Stimulated activated CD8-positive, alpha-beta memory T cell treated with anti-CD3 and anti-CD28 coated beads, Interleukin-7, amount 100 ng/mL, for 24 hours (primary cell): Measurements from ENCODE around the gene METTL22.

Experiments used
- DNase-seq: peaks from one replicate; pipeline ENCODE4 v3.0.0-alpha.2; 2020; ENCODE audit warnings: low read depth

The METTL22 gene

DNA sequence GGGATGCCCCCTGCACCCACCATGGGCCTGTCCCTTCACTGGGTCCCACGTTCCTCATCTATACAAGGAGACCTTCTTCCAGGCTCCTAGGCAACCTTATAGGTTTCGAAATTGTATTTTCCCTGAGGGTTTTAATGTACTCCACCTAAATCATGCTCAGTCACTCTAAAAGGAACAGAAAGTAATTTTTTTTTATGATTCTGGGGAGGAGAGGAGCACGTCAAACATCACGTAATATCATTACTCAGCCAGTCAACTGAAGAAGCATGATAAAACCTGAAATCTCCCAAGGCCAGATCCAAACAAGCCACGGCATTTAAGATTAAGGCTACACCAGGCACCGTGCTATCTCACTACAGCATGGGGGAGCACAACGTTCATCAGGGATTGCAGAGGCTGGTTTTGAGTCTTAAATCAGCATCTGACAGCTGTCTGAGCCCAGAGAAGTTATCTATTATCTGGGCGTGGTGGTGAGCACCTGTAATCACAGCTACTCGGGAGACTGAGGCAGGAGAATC lies 27.3 kb upstream of the METTL22 start:
- DNase-seq = no peak

- no peak for DNase-seq
Measured at GRCh38 chr16:8595783-8596182, 25.7 kb upstream of the METTL22 start.

GRCh38 chr16:8596581-8596980 lies 24.9 kb upstream of the METTL22 start:
- DNase-seq = no peak

DNA sequence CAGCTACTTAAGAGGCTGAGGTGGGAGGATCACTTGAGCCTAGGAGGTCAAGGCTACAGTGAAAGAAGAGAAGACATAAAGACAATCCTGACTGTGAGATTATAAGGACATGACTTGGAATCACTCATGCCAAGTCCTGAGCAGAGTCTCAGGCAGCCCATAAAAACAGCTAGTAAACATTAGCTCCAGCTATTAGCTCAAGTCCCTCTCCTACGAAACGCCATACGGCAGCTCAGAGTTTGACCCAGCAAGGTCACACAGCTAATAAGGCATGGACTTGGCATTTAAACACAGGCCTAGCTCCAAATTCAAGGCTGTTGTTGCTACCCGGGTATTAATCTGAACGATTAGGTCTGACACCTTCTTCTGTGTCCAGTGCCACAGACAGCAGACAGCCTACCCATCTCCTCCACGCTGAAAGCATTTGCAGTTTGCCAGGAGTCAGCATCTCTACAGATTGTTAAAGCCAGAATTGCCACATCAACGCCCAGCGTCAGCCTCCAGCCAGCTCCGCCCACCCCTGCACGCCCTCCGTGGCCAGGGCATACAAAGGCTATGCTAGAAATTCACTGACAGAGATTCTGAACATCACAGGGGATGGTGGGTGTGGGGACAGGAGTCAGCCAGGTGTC lies 21.2 kb upstream of the METTL22 start:
- DNase-seq = no peak

GRCh38 chr16:8605554-8605953 lies 15.9 kb upstream of the METTL22 start:
- DNase-seq = no peak

GRCh38 chr16:8607214-8607613 lies 14.3 kb upstream of the METTL22 start:
- DNase-seq = no peak

GRCh38 chr16:8611122-8611521 lies 10.4 kb upstream of the METTL22 start:
- no peak for DNase-seq

DNA sequence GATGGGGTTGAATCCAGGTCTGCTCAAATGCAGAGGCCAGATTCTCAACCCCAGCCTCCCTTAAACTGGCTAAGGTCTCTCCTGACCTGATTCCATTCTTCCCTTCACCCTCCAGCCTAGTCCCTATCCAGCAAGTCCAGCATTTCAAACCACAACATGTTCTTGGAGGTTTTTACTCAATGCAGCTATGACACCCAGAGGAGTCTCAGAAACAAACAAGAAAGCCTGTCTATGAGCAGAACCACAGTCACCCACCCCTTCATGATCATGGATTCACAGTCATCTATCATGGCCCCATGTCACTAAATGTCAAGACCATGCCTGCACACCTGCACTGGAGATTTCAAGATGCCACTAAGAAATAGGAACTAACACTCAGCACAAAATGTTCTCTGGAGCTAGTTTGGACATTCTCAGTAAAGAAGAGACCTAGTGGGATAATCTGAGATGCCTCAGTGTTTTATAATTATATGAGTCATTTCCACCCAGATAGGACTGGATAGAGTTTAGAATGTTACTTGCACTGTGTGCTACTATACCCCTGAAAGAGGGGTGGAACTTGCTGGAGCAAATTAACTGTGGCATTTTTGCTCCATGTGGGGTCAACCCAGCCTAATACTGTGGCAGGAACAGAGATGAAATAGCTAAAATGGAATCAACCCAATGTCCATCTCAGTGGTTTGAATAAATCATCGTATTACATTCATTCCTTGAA lies 9.5 kb upstream of the METTL22 start:
- DNase-seq = no peak

DNA sequence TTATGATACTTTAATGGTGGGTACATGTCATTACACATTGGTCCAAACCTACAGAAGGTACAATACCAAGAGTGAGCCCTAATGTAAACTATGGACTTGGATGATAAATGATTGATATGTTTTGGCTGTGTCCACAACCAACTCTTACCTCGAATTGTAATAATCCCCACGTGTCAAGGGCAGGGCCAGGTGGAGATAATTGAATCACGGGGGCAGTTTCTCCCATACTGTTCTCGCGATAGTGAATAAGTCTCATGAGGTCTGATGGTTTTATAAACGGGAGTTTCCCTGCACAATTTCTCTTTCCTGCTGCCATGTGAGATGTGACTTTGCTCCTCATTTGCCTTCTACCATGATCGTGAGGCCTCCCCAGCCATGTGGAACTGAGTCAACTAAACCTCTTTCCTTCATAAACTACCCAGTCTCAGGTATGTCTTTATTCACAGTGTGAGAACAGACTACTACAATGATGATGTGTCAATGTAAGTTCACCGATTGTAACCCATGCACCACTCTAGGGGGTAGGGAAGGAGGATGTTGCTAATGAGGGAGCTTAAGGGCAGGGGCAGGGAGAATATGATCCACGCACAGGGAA lies 7.0 kb upstream of the METTL22 start:
- no peak for DNase-seq

GRCh38 chr16:8619671-8620370 lies 1.7 kb upstream of the METTL22 start:
- DNase-seq = no peak

DNA sequence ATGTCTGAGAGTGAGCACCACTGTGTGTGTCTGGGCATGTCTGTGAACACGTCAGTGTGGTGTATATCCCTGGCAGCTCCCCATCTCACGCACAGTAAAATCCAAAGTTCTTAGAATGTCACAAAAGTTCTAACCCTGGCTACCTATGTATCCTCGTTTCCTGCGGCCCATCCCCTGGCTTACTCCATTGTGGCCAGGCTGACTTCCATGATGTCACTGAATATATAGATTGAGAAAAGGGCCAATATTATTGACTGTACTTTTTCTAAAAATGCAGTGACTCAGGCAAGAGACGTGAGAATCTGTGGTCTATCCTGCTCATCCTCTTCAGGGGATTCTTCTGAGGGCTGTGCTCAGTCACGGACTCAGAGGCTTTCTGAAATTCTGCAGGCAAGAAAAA lies 963 bp upstream of the METTL22 start:
- DNase-seq = no peak

- DNase-seq = no peak
Measured at GRCh38 chr16:8621222-8621571, 301 bp upstream of the METTL22 start.

- no peak for DNase-seq
Measured at GRCh38 chr16:8622315-8622656, 788 bp downstream of the METTL22 start.

DNA sequence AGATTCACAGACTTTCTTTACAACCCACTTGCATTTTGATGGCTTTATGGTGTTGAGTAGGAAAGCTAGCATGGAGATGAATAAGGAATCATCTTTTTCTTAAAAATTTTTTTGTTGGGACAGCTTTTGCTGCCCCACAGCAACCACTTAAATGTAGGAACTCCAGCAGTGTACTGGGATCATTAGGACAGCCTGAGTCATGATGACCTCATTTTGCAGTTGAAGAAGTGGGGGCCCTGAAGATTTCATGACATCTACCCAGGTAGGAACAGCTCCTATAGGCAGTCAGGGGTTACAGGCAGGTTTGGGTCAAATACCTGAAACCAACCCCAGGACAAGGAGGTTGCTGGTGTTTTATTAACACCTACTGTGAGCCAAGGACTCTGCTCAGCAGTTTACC lies 2.1 kb downstream of the METTL22 start:
- DNase-seq = no peak

DNA sequence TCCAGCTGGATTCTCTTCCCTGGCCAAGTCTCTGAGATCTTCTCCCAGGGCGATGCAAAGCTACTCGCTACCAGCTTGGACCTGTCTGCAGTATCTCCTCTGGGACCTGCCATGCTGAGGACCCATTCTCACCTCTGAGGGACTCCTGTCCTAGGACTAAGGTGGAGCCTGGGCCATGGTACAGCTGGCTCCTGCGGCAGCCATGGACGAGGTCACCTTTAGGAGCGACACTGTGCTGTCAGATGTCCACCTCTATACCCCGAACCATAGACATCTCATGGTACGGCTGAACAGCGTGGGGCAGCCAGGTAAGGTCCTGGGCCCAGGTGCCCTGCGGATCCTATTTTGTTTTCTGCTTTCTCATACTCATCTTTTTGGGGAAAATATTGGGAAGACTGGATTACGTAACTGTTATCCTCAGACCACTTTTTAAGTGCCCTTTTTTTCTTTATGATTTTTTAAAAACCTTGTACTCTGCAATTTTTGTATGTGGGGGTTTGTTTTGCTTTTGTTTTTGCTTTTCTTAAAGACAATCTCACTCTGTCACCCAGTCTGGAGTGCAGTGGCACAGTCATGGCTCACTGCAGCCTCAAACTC lies 4.1 kb downstream of the METTL22 start:
- no peak for DNase-seq

DNA sequence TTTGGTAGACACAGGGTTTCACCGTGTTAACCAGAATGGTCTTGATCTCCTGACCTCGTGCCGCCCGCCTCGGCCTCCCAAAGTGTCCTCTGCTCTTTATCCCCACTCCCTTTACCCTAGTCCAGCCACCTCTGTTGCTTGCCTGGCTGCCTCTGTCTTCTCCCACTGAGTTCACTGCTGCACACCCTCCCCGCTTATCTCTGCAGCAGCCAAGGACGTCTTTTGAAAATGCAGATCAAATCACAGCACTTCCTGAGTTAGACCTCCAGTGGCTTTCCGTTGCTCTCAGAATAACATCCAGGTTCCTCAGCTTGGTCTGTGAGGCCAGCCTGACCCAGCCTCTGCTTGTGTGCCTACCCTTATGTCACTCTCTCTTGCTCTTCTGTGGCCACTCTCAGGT lies 5.4 kb downstream of the METTL22 start:
- no peak for DNase-seq

DNA sequence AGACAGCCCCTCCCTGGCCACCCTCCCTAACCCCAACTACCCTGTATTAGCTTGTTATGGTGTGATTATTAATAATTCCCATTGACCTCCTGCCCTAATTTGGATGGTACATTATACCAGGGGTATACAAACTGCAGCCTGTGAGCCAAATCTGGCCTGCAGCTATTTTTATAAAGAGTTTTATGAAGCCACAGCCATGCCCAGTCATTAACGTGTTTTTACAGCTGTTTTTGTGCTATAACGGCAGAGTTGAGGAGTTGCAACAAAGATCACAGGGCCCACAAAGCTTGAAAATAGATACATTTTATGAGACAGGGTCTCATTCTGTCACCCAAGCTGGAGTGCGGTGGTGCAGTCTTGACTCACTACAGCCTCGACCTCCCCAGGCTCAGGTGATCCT lies 6.0 kb downstream of the METTL22 start:
- no peak for DNase-seq

GRCh38 chr16:8628981-8629725 lies 7.7 kb downstream of the METTL22 start:
- DNase-seq = no peak

GRCh38 chr16:8630255-8630953 lies 8.9 kb downstream of the METTL22 start:
- DNase-seq = no peak

GRCh38 chr16:8631373-8631772 lies 9.9 kb downstream of the METTL22 start:
- no peak for DNase-seq

DNA sequence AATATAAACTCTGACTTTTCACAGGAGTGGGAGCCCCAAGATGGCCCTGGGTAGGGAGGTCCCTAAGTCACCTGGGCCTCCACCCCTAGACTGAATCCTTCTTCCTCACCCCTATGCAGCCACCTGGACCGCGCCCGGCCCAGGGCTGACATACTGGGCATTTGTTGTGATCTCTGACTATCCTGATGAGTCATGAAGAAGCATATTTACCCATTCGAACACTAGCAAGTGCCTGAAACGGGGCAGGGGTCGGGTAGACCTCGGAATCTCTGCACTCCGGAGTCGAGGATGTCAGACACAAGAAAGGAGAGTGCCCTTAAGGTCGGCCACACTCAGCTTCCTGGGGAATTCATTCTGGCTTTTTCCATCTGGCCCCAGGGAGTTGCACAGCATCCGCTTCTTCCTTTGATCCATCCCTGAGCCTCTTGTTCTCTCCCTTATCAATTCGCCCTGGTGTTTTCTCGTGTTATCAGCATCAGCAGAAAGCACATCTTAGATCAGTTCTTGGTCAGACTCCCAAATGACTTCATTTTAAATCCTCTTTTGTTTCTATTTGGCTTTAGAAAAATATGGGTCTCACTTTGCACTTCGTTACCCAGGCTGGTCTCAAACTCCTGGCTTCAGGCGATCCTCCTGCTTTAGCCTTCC lies 10.4 kb downstream of the METTL22 start:
- DNase-seq = no peak
